HG03175 (cell line): ENCODE measurements around the gene IFNE.

ENCODE experiments used
- ATAC-seq: cut with Tn5 transposase; IDR thresholded peaks from one replicate; pipeline ENCODE4 v1.9.1; 2021; ENCODE audit warnings: mild to moderate bottlenecking, moderate library complexity; ENCODE audit not compliant: unreplicated experiment

IFNE gene

DNA sequence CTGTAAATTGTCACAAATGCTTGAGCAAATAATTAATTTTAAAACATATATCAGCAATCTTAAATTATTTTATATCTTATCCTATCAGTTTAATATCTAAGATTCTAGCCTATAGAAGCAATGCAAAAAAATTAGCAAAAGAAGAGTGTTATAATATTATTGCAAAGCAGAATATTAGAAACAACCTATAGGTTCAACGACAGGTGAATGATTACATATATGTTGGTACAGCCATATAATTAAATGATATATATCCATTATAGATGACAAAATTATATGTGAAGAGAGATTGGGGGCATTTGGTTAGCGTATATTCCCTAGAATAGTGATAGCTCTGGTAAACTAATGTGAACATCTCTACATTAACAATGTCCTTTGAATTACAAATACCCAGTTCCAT is at the start of gene IFNE:
TSS of gene IFNE (minus strand) at position 101 of the 400 bp plus-strand sequence. CDS start 619 bp downstream, outside the sequence.
- ATAC-seq = no peak

DNA sequence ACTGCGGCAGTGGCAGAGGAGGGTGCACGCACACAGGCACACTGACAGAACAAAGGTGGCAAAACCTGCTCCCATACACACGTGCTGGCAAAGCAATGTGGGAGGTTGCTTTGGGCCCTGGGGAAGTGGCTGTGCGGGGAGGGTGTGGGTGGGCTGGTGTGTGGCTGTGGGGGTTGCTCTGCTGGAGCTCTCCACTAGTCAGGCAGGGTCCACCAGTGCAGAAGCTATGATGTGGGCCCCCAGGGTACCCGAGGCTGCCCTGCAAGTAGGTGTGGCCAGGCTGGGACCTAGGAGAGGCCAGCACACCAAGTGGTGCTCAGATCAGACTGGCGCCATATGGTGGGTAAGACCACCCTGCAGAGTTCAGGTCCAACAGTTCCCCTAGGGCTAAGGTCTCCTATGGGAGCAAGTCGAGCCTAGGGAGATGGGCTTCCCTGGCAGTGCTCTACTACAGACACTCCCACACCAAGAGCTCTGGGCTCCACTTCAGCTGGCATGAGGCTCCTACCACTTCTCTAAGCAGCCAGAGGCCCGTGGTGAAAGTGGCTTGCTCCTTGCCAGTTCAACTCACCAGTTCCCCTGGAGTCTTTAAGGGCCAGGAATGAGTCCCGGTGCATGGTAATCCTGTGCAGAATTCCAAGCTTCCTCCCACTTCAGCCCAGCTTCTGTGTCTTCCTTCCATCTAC is 46.2 kb upstream of the IFNE start:
- ATAC-seq = no peak

GRCh38 chr9:21527579-21527978 is 45.5 kb upstream of the IFNE start:
- no peak for ATAC-seq

DNA sequence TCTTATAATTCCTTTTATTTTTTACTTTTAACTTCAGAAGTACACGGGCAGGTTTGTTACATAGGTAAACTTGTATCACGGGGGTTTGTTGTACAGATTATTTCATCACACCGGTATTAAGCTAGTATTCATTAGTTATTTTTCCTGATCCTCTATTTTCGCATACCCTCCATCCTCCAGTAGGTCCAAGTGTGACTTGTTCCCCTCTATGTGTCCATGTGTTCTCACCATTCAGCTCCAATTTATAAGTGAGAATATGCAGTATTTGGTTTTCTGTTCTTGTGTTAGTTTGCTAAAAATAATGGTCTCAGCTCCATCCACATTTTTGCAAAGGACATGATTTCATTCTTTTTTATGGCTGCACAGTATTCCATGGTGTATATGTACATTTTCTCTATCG is 43.1 kb upstream of the IFNE start:
- no peak for ATAC-seq

GRCh38 chr9:21524099-21524830 is 42.2 kb upstream of the IFNE start:
- ATAC-seq = no peak

- ATAC-seq = no peak
Measured at GRCh38 chr9:21523021-21524014, 41.2 kb upstream of the IFNE start.

- no peak for ATAC-seq
Measured at GRCh38 chr9:21522348-21522747, 40.2 kb upstream of the IFNE start.

DNA sequence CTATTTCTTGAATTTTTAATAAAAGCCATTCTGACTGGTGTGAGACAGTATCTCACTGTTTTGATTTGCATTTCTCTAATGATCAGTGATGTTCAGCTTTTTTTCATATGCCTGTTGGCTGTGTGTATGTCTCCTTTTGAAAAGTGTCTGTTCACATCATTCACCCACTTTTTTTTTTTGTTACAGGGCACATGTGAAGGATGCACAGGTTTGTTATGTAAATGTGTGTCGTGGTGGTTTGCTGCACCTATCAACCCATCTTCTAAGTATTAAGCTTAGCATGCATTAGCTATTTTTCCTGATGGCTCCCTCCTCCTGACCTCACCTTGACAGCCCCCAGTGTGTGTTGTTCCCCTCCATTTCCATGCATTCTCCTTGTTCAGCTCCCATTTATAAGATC is 39.3 kb upstream of the IFNE start:
- ATAC-seq = no peak

DNA sequence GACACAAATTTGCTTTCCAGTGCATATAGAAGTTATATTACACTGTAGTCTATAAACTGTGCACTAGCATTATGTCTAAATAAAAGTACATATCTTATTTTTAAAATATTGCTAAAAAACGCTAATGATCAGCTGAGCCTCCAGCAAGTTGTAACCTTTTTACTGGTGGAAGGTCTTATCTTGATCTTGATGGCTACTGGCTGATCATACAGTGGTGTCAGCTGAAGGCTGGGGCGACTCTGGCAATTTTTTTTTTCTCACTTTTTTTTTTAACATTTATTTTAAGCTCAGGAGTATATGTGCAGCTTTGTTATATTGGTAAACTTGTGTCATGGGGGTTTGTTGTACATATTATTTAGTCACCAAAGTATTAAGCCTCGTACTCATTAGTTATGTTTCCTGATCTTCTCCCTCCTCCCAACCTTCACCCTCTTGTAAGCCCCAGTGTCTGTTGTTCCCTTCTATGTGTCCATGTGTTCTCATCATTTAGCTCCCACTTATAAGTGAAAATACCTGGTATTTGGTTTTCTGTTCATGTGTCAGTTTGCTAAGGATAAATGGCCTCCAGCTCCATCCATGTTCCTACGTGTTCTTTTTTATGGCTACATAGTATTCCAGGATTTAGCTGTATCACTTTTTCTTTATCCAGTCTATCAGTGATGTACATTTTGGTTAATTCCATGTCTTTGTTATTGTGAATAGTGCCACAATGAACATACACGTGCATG is 38.6 kb upstream of the IFNE start:
- ATAC-seq = no peak

DNA sequence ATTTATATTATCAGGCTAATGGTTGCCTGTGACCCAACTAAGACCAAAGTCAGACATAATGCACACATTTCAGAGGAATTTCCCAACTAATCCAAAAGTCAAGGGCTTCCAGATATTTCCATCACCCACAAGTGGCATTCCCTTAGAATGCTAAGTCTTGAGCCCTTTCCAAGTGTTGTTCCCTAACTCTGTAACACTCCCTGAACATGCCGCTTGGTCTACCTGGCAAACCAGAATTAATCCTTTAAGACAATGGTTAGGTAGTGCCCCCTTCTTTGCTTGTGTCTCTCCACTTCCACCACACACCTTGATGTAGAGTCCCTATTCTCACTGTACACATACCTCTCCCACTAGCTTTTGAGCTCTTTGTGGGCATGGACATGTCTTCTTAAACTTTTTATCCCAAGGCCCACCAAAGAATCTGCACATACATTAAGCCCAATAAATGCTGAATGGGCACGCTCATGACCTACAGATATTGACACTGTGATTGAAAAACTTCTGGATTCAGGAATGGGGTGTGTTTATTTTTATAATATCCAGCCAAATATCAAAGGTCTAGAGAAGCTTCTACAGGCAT is 37.8 kb upstream of the IFNE start:
- ATAC-seq = no peak

DNA sequence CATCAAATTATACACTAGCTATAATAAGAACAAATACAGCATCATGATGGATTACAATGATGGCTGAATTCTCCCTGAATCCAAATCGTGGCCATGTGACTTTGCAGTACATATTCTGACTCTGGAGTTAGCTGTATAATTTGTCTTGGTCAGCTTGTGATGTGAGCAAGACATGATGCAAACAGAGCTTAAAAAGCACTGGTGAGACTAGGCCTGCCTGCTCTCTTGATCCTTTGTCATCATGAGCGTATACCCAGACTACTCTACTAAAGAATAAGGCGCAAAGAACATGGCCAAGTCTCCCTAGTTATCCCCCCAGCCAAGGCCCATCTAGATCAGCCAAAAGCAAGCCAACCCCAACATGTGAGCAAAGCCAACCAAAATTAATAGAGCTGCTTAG is 34.7 kb upstream of the IFNE start:
- no peak for ATAC-seq

GRCh38 chr9:21513431-21513830 is 31.3 kb upstream of the IFNE start:
- no peak for ATAC-seq

- ATAC-seq = no peak
Measured at GRCh38 chr9:21510806-21511205, 28.7 kb upstream of the IFNE start.

GRCh38 chr9:21507483-21507790 is 25.3 kb upstream of the IFNE start:
- ATAC-seq = no peak

DNA sequence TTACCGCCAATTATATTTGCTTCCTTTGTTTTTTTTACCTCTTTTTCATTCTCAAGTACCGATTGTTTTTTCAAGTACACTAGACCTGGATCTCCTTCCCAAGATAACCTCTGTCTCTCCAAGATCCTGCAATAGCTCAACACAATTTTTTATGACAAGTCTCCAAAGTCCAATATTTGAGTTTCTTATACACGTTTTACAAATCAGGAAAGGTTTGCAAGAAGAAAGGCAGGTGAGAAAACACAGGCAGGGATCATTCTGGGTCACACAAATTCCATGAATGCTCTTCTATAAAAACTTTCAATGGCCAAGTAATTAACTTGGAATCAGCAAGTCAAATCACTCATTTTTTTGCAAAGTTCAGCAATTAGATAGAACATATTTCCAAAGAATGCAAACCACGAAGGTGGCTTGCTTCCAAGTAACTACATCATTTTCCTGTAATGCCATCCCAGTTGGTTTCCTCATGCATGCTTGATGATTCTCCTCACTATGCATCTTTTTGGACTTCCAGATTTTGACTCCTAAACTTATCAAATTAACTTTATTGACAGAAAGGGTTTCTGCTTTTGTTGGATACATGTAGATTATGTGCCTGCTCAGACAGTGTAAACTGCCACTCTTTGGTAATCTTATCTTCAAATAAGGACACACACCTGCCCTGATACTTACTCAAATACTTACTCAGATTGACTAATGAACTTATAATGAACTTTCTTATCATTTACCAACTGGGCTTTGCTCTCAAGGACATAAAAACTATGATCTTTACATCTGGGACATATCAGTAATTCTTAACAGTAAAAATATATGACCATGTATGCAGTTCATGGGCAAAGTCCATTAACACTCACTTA is 24.7 kb upstream of the IFNE start:
- no peak for ATAC-seq

GRCh38 chr9:21505425-21506179 is 23.5 kb upstream of the IFNE start:
- ATAC-seq = no peak

DNA sequence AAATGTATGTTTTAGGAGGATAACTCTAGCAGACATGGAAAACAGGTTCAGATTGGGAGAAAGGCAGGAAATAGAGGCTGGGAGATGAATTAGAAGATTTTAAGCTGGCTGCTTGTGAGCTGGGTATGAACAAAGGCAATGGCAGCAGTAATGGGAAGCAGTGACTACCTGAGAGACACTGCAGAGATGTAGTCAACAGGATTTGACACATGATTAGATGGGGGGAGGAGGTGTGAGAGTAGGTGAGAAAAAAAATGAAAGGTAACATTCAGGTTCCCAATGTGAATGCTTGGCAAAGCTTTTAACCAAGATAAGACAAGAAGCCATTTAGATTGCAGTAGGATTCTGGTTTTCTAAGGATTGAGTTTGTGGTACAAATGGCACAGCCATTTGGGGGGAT is 22.8 kb upstream of the IFNE start:
- ATAC-seq = no peak

- no peak for ATAC-seq
Measured at GRCh38 chr9:21504113-21504512, 22.0 kb upstream of the IFNE start.

DNA sequence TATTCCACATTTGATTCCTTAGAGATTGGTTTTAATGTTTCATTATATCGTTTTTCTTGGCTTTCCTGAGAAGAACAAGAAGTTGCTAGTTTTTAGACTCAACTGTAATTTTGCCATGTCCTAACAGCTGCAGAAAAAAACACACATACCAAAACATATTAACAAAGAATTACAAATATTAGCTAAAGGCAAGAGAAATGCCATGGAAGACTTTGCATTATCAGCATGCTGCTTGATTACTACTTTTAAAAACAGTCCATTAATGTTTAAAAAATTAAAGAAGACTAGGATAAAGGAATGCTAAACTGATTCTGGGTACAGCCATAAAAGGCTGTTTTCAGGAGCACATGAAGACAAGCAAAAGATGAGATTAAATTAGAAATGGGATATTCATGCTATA is 20.5 kb upstream of the IFNE start:
- ATAC-seq = no peak
